Measurements from ENCODE around the gene RGS19. TPM values are rescaled to one million over a fixed set of nuclear protein-coding genes. Genes with fewer than 3 reads are reported as not detected.

The RGS19 gene
- total and polyA plus RNA-seq, 2 of the 8 experiments (the other 6 are each of a cell fraction or from before 2014, with no cell fraction given) = 12.7 to 16.8 TPM

DNA sequence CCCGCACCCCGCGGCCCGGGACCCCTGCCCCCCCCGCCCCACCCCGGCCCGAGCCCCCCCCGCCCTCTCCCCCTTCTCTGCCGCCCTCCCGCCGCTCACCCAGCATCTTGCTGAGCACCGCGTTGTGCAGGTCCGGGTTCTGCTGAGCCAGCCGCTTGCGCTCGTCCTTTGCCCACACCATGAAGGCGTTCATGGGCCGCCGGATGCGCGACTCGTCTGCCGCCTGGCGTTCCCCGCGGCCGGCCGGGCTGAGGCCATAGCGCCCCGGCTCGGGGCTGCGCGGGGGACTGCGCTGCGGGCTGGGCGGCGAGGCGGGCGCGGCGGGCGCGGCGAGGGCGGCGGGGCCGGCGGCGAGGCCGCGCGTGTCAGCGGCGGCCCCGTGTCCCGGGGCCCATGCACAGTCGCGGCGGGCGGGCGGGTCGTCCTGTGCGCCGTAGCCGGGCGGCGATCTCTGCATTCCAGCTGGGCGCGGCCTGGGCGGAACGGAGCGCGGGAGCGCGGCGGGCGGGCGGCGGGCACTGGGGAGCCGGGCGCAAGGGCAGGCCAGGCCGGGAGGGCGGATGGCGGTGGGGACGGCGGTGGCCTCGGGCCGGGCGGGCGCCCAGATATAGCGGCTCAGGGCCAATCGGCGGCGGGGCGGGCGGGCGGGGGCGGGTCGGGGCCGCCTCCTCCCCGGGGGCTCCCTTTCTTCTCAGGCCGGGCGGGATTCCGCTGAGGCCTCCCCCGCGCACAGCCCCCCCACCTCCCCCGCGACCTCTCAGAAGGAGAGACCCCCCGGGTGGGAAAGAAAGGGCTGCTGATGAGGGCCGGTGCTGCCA, 30.0 kb downstream of the RGS19 start, which contains the start of gene SOX18:
Gene SOX18 (minus strand): TSS at position 580 of the 818 bp plus-strand sequence. CDS start 123 bp downstream, at position 457.
- peak within 1 kb of the TSS in 3 of 4 experiments; percentile 5 to 50 (median 16); a peak in 4 of 8 replicates for H3K4me3 ChIP-seq (ENCODE audit: extremely low read depth in 1 of 4, insufficient read depth in 2 of 4, low read depth in 3 of 4, low read length in 4 of 4)
- H3K79me1 ChIP-seq (ENCODE audit: low read depth, low read length) = no peaks in the 10 kb centered on the region
- H3K4ac ChIP-seq (replicated peaks; ENCODE audit: insufficient read length, low read depth, low read length) = no peak within 1 kb of the TSS
- no peak within 1 kb of the TSS for H2AFZ ChIP-seq (ENCODE audit: low read length)
- H2BK5ac ChIP-seq (ENCODE audit: low read depth, low read length) = no peak within 1 kb of the TSS
- no peak within 1 kb of the TSS for H2BK12ac ChIP-seq (ENCODE audit: low read depth, low read length)
- no peak within 1 kb of the TSS for H3K27ac ChIP-seq (ENCODE audit: low read depth, low read length)
- H3K9ac ChIP-seq (replicated peaks in 1 of 4; ENCODE audit: extremely low read depth in 1 of 4, low read depth in 3 of 4, low read length in 3 of 4) = no peak within 1 kb of the TSS
- ChIA-PET CTCF (ENCODE audit: partially characterized antibody) (interaction anchor here (0.6 to 15.0 kb wide), 5 partner anchors 10 to 70 kb away, joined by 3 to 139 read pairs (median 25); partner anchors contain the start of genes LKAAEAR1, OPRL1 and RGS19), POLR2A (ENCODE audit: partially characterized antibody) (interaction anchor here (1.0 to 2.0 kb wide), 2 partner anchors 10 to 206 kb away, joined by 3 to 9 read pairs; partner anchors contain the start of gene PCMTD2)
- H3K4me2 ChIP-seq (ENCODE audit: insufficient read depth in 1 of 2, low read depth in 2 of 2, low read length in 2 of 2) = peak within 1 kb of the TSS; percentile 50 to 66
- no peaks in the 10 kb centered on the region for H4K20me1 ChIP-seq (replicated peaks in 1 of 2; ENCODE audit: control insufficient read depth in 1 of 2, insufficient read depth in 2 of 2, low read length in 2 of 2)
- H2AK5ac ChIP-seq (ENCODE audit: low read depth, low read length) = 0 out of 2 replicates have a peak within 1 kb of the TSS, but pooled peaks have one; percentile 39
- DNase-seq (ENCODE audit: low read depth in 1 of 2, low spot score in 2 of 2) (no peak), FAIRE-seq (no peak)
- H3K56ac ChIP-seq (replicated peaks; ENCODE audit: insufficient read length, low read depth, low read length) = no peak within 1 kb of the TSS
- peaks cover 4% of the 10 kb centered on the region; the same call in 1 of the 2 replicates for H3K23me2 ChIP-seq (ENCODE audit: low read depth, low read length)
- peak within 1 kb of the TSS; percentile 72; the same call in 1 of the 2 replicates for H2BK15ac ChIP-seq (ENCODE audit: low read length)
- H3K79me2 ChIP-seq (ENCODE audit: control insufficient read depth in 1 of 2, insufficient read depth in 2 of 2, low read length in 2 of 2) = no peaks in the 10 kb centered on the region
- H3K36me3 ChIP-seq (ENCODE audit: control insufficient read depth in 2 of 4, insufficient read depth in 4 of 4, low read length in 3 of 4) = peaks cover 0 to 10% (median 0%) of the 10 kb centered on the region in 4 experiments; a peak in 1 of 8 replicates
- H2BK120ac ChIP-seq (replicated peaks; ENCODE audit: low read depth, low read length) = no peak within 1 kb of the TSS
- H3K14ac ChIP-seq (ENCODE audit: insufficient read length) = no peak within 1 kb of the TSS
- 0% methylated on average over 4 of the region's 111 CpGs; no CpG with 5 or more reads in 1 of the 2 experiments for WGBS, 2 experiments (ENCODE audit: extremely low coverage in 1 of 2, insufficient coverage in 1 of 2, insufficient read length in 1 of 2, insufficient replicate concordance in 2 of 2, low coverage in 1 of 2, low lambda C conversion rate in 2 of 2, missing lambda C conversion rate in 1 of 2)
- no peaks in the 10 kb centered on the region for H3K9me3 ChIP-seq (ENCODE audit: insufficient read depth in 2 of 2, low read depth in 1 of 2, low read length in 1 of 2)
- peaks cover 44 to 74% (median 62%) of the 10 kb centered on the region in 4 experiments for H3K27me3 ChIP-seq (replicated peaks in 1 of 4; ENCODE audit: control insufficient read depth in 3 of 4, extremely low read depth in 1 of 4, insufficient read depth in 3 of 4, low read length in 3 of 4)
- H4K5ac ChIP-seq (ENCODE audit: insufficient read length, low read depth, low read length) = no peak within 1 kb of the TSS
- TF ChIP-seq CEBPB (IDR thresholded peaks at IDR 0.05; ENCODE audit: low read depth, low read length) (no peak), CTBP2 (IDR thresholded peaks at IDR 0.05; ENCODE audit: borderline replicate concordance, insufficient read depth, insufficient read length, low read length) (no peak), RAD21 (IDR thresholded peaks at IDR 0.05 in 1 of 2, conservative IDR thresholded peaks at IDR 0.05 in 1 of 2; ENCODE audit: low read depth in 2 of 2, low read length in 2 of 2) (0 out of 4 replicates have a peak, but pooled peaks of 1 of the 2 experiments have one; percentile 11), SIX5 (IDR thresholded peaks at IDR 0.05; ENCODE audit: low read depth, low read length) (no peak)
- TF ChIP-seq, protein P1, sequence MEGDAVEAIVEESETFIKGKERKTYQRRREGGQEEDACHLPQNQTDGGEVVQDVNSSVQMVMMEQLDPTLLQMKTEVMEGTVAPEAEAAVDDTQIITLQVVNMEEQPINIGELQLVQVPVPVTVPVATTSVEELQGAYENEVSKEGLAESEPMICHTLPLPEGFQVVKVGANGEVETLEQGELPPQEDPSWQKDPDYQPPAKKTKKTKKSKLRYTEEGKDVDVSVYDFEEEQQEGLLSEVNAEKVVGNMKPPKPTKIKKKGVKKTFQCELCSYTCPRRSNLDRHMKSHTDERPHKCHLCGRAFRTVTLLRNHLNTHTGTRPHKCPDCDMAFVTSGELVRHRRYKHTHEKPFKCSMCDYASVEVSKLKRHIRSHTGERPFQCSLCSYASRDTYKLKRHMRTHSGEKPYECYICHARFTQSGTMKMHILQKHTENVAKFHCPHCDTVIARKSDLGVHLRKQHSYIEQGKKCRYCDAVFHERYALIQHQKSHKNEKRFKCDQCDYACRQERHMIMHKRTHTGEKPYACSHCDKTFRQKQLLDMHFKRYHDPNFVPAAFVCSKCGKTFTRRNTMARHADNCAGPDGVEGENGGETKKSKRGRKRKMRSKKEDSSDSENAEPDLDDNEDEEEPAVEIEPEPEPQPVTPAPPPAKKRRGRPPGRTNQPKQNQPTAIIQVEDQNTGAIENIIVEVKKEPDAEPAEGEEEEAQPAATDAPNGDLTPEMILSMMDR (IDR thresholded peaks at IDR 0.05; ENCODE audit: control extremely low read depth in 1 of 3, insufficient read depth in 1 of 3, low read depth in 1 of 3, low read length in 3 of 3) = peak in 1 of 3 experiments; percentile 5; a peak in 1 of 4 replicates
- no peak within 1 kb of the TSS for H4K91ac ChIP-seq (replicated peaks; ENCODE audit: insufficient read length, low read length)
- H3K23ac ChIP-seq (ENCODE audit: insufficient read length) = no peak within 1 kb of the TSS
- no peak within 1 kb of the TSS; the same call in 1 of the 2 replicates for H3K18ac ChIP-seq (ENCODE audit: extremely low read depth, low read length)
- H3K4me1 ChIP-seq (replicated peaks in 1 of 4; ENCODE audit: control insufficient read depth in 3 of 4, insufficient read depth in 4 of 4, low read length in 3 of 4) = peaks cover 0 to 35% (median 11%) of the 10 kb centered on the region in 4 experiments; a peak in 6 of 7 replicates
- H2BK20ac ChIP-seq (ENCODE audit: low read length) = no peak within 1 kb of the TSS
- H4K8ac ChIP-seq (ENCODE audit: extremely low read depth, insufficient read depth, low read length) = no peak within 1 kb of the TSS; the same call in none of the 2 replicates
